H9 (cell line): ENCODE results near the gene EPHB6. TPM values are rescaled to one million over a fixed set of nuclear protein-coding genes. Genes with fewer than 3 reads are reported as not detected.

Source experiments
- DNase-seq: peaks from one replicate; pipeline ENCODE4 v3.0.0-alpha.2; 2017
- H2AFZ ChIP-seq: one replicate; pipeline ENCODE4 v1.6.1; 2013; ENCODE audit warnings: mild to moderate bottlenecking, low read length, control low read depth, moderate library complexity
- H2AK5ac ChIP-seq: 2 replicates; pipeline ENCODE4 v1.6.1; 2013; ENCODE audit warnings: low read length, control low read depth, mixed read lengths; ENCODE audit not compliant: insufficient read length
- H2BK120ac ChIP-seq: one replicate; pipeline ENCODE4 v1.6.1; 2013; ENCODE audit warnings: low read depth, mild to moderate bottlenecking, low read length, control low read depth, inconsistent platforms; ENCODE audit not compliant: poor library complexity, severe bottlenecking
- H2BK12ac ChIP-seq: 2 replicates; pipeline ENCODE4 v1.6.1; 2013; ENCODE audit warnings: low read length, control low read depth, mixed read lengths, low read depth; ENCODE audit not compliant: insufficient read length
- H2BK15ac ChIP-seq: 2 replicates; pipeline ENCODE4 v1.6.1; 2013; ENCODE audit warnings: low read depth, low read length, control low read depth
- H2BK20ac ChIP-seq: one replicate; pipeline ENCODE4 v1.6.1; 2013; ENCODE audit warnings: low read depth, mild to moderate bottlenecking, low read length, control low read depth, inconsistent platforms; ENCODE audit not compliant: poor library complexity, severe bottlenecking
- H2BK5ac ChIP-seq: 2 replicates; pipeline ENCODE4 v1.6.1; 2013; ENCODE audit warnings: low read length, control low read depth, mixed read lengths; ENCODE audit not compliant: insufficient read length
- H3K14ac ChIP-seq: 2 replicates; pipeline ENCODE4 v1.6.1; 2013; ENCODE audit warnings: low read length, control low read depth; ENCODE audit not compliant: insufficient read depth
- H3K18ac ChIP-seq: 2 replicates; pipeline ENCODE4 v1.6.1; 2013; ENCODE audit warnings: low read depth, mild to moderate bottlenecking, mixed read lengths, low read length, control low read depth; ENCODE audit not compliant: insufficient read length
- H3K23ac ChIP-seq: 2 replicates; pipeline ENCODE4 v1.6.1; 2013; ENCODE audit warnings: low read length, control low read depth, mixed read lengths, low read depth; ENCODE audit not compliant: insufficient read length
- H3K23me2 ChIP-seq: 2 replicates; pipeline ENCODE4 v1.6.1; 2013; ENCODE audit warnings: low read depth, mild to moderate bottlenecking, mixed read lengths, low read length, control low read depth; ENCODE audit not compliant: insufficient read length, poor library complexity, severe bottlenecking
- H3K27ac ChIP-seq: 2 replicates; pipeline ENCODE4 v1.5.1; 2013; ENCODE audit warnings: low read length, control low read depth, mixed read lengths, low read depth; ENCODE audit not compliant: insufficient read length
- H3K27me3 ChIP-seq: 2 replicates; pipeline ENCODE4 v1.6.1; 2013; ENCODE audit warnings: low read length, control low read depth, inconsistent platforms; ENCODE audit not compliant: insufficient read depth
- H3K4ac ChIP-seq: 2 replicates; pipeline ENCODE4 v1.6.1; 2013; ENCODE audit warnings: low read depth, mild to moderate bottlenecking, control low read depth, inconsistent platforms, low read length, moderate library complexity
- H3K4me1 ChIP-seq: 2 replicates; pipeline ENCODE4 v1.6.1; 2013; ENCODE audit warnings: low read length, control low read depth, inconsistent platforms; ENCODE audit not compliant: insufficient read depth
- H3K4me2 ChIP-seq: 2 replicates; pipeline ENCODE4 v1.6.1; 2013; ENCODE audit warnings: low read length, control low read depth, mixed read lengths; ENCODE audit not compliant: insufficient read length, insufficient read depth
- H3K56ac ChIP-seq: 2 replicates; pipeline ENCODE4 v1.6.1; 2013; ENCODE audit warnings: low read depth, mild to moderate bottlenecking, mixed read lengths, low read length, control low read depth; ENCODE audit not compliant: insufficient read length
- H3K79me1 ChIP-seq: 2 replicates; pipeline ENCODE4 v1.6.1; 2013; ENCODE audit warnings: low read depth, mild to moderate bottlenecking, moderate library complexity, low read length, control low read depth, inconsistent platforms; ENCODE audit not compliant: insufficient read depth, poor library complexity, severe bottlenecking
- H3K79me2 ChIP-seq: 2 replicates; pipeline ENCODE4 v1.6.1; 2013; ENCODE audit warnings: low read length, control low read depth, inconsistent platforms; ENCODE audit not compliant: insufficient read depth
- H3K9ac ChIP-seq: 2 replicates; pipeline ENCODE4 v1.6.1; 2013; ENCODE audit warnings: low read length, control low read depth, mixed read lengths; ENCODE audit not compliant: insufficient read length; ENCODE audit errors: extremely low read depth
- H3K9me3 ChIP-seq: one replicate; pipeline ENCODE4 v1.6.1; 2013; ENCODE audit warnings: low read depth, low read length, inconsistent platforms; ENCODE audit not compliant: control insufficient read depth
- H3T11ph ChIP-seq: one replicate; pipeline ENCODE4 v1.6.1; 2013; ENCODE audit warnings: mild to moderate bottlenecking, low read length, control low read depth, inconsistent platforms
- H4K20me1 ChIP-seq: one replicate; pipeline ENCODE4 v1.6.1; 2013; ENCODE audit not compliant: control insufficient read depth, insufficient read length, insufficient read depth
- H4K5ac ChIP-seq: 2 replicates; pipeline ENCODE4 v1.6.1; 2013; ENCODE audit warnings: low read depth, mild to moderate bottlenecking, mixed read lengths, low read length, control low read depth; ENCODE audit not compliant: insufficient read length
- H4K8ac ChIP-seq: replicated peaks from 2 replicates; pipeline ENCODE4 v1.6.1; 2013; ENCODE audit warnings: low read length, control low read depth, mixed read lengths, low read depth; ENCODE audit not compliant: insufficient read length
- H4K91ac ChIP-seq: 2 replicates; pipeline ENCODE4 v1.6.1; 2013; ENCODE audit warnings: low read depth, mild to moderate bottlenecking, moderate library complexity, mixed read lengths, low read length, control low read depth; ENCODE audit not compliant: insufficient read length
- H3K27ac Mint-ChIP-seq, 3 experiments: 2 replicates in 2 of 3; 3 replicates in 1 of 3; pipeline ENCODE4 v1.8.0; 2020 to 2021; ENCODE audit warnings: mixed read lengths in 3 of 3, mild to moderate bottlenecking in 1 of 3, moderate library complexity in 1 of 3
- H3K27me3 Mint-ChIP-seq: 2 replicates; pipeline ENCODE4 v1.8.0; 2021; ENCODE audit warnings: low read depth, mild to moderate bottlenecking, moderate library complexity, mixed read lengths
- H3K36me3 Mint-ChIP-seq, 3 experiments: 2 replicates in 2 of 3; 3 replicates in 1 of 3; pipeline ENCODE4 v1.8.0; 2020 to 2021; ENCODE audit warnings: low read depth in 3 of 3, mixed read lengths in 3 of 3; ENCODE audit not compliant: insufficient read depth in 1 of 3
- H3K4me1 Mint-ChIP-seq, 2 experiments: 2 replicates each; pipeline ENCODE4 v1.8.0; 2020; ENCODE audit warnings: mixed read lengths in 2 of 2
- H3K4me3 Mint-ChIP-seq, 2 experiments: 2 replicates in 1 of 2; 3 replicates in 1 of 2; pipeline ENCODE4 v1.8.0; 2020 to 2021; ENCODE audit warnings: mild to moderate bottlenecking in 2 of 2, mixed read lengths in 2 of 2, moderate library complexity in 1 of 2
- H3K9me3 Mint-ChIP-seq, 2 experiments: 2 replicates in 1 of 2; 3 replicates in 1 of 2; pipeline ENCODE4 v1.8.0; 2020; ENCODE audit warnings: mild to moderate bottlenecking in 2 of 2, mixed read lengths in 2 of 2, moderate library complexity in 1 of 2
- WGBS: extraction: QIAGEN DNeasy Blood & Tissue Kit; methylation state at CpG from one replicate; pipeline ENCODE4 v1.1.7; 2013; ENCODE audit warnings: missing lambda C conversion rate, low lambda C conversion rate, mixed read lengths; ENCODE audit not compliant: insufficient read length; ENCODE audit errors: extremely low coverage; 5-methylcytosine and 5-hydroxymethylcytosine counted together
- total RNA-seq: library from RNA; stranded (reverse); gene quantifications from 2 replicates; pipeline ENCODE4 v1.2.1, GENCODE V29; 2021
- TF ChIP-seq, protein P1 (sequence below): fragments of 200-600 bp; sonication (generic); conservative IDR thresholded peaks from 3 replicates; pipeline ENCODE4 v1.8.0; 2021; ENCODE audit warnings: antibody characterized with exemption, mild to moderate bottlenecking

The EPHB6 gene
- total RNA-seq, 1 experiment from 2014 or later: 9.7 TPM

DNA sequence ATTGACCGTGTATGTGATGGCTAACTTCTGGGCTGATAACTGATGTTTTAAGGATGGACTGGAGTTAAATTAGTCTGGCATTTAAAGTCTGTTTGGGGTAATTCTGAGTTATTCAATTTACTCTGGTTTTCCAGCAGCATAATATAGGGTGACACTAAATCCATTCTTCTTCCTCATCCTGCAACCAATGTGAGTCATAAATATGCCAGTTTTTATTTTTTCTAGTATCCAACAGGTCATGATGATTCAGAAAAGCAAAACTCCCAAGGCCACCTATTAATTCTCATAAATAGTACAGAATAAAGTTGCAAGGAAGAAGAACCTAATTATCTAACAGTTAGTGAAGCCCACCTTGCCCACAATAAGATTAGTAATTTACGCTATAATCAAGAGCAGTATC, 7.5 kb upstream of the EPHB6 start:
- Mint-ChIP-seq H3K4me1 (no peaks in the 10 kb centered on the region), H3K36me3 (no peaks in the 10 kb centered on the region), H3K27me3 (no peaks in the 10 kb centered on the region), H3K9me3 (no peaks in the 10 kb centered on the region), H3K4me3 (no peak overlapping the region), H3K27ac (no peak overlapping the region)
- no peak overlapping the region for H4K8ac ChIP-seq
- H4K5ac ChIP-seq: no peak overlapping the region
- H2BK12ac ChIP-seq: no peak overlapping the region
- H3K23ac ChIP-seq: no peak overlapping the region
- H3K27me3 ChIP-seq: no peaks in the 10 kb centered on the region
- H3K56ac ChIP-seq: no peak overlapping the region
- H3T11ph ChIP-seq: no peak overlapping the region
- H4K91ac ChIP-seq: no peak overlapping the region
- H2BK5ac ChIP-seq: no peak overlapping the region
- no peak overlapping the region for H2BK15ac ChIP-seq
- no CpG with 5 or more reads among the region's 2 CpGs for WGBS
- no peak overlapping the region for H3K14ac ChIP-seq
- no peak overlapping the region for H3K18ac ChIP-seq
- H4K20me1 ChIP-seq: no peaks in the 10 kb centered on the region
- H3K23me2 ChIP-seq: no peaks in the 10 kb centered on the region
- TF ChIP-seq, protein P1, sequence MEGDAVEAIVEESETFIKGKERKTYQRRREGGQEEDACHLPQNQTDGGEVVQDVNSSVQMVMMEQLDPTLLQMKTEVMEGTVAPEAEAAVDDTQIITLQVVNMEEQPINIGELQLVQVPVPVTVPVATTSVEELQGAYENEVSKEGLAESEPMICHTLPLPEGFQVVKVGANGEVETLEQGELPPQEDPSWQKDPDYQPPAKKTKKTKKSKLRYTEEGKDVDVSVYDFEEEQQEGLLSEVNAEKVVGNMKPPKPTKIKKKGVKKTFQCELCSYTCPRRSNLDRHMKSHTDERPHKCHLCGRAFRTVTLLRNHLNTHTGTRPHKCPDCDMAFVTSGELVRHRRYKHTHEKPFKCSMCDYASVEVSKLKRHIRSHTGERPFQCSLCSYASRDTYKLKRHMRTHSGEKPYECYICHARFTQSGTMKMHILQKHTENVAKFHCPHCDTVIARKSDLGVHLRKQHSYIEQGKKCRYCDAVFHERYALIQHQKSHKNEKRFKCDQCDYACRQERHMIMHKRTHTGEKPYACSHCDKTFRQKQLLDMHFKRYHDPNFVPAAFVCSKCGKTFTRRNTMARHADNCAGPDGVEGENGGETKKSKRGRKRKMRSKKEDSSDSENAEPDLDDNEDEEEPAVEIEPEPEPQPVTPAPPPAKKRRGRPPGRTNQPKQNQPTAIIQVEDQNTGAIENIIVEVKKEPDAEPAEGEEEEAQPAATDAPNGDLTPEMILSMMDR: no peak
- no peaks in the 10 kb centered on the region for H3K79me1 ChIP-seq
- H3K9ac ChIP-seq: no peak overlapping the region
- H3K4me2 ChIP-seq: no peak overlapping the region
- no peak overlapping the region for H2AFZ ChIP-seq
- H3K27ac ChIP-seq: no peak overlapping the region
- DNase-seq: no peak
- no peaks in the 10 kb centered on the region for H3K9me3 ChIP-seq
- H2AK5ac ChIP-seq: no peak overlapping the region
- H2BK120ac ChIP-seq: no peak overlapping the region
- no peak overlapping the region for H3K4ac ChIP-seq
- no peaks in the 10 kb centered on the region for H3K79me2 ChIP-seq
- no peak overlapping the region for H2BK20ac ChIP-seq
- H3K4me1 ChIP-seq: no peaks in the 10 kb centered on the region
